ENCODE results near the gene PGM1.

DNA sequence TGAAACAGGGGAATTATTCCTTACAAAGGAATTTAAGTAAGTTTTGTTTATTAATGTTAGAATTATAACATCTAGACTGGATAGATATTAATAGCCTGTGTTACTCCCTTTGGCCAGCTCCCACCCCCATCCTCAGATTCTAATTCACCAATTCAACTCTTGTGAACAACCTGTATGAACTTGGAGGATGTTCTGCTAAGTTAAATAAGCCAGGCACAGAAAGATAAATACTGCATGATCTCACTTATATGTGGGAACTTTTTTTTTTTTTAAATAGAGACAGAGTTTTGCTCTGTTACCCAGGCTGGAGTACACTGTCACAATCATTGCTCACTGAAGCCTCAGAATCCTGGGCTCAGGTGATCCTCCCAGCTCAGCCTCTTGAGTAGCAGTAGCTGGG lies 37.7 kb upstream of the PGM1 start:
- TF ChIP-seq, protein P1, sequence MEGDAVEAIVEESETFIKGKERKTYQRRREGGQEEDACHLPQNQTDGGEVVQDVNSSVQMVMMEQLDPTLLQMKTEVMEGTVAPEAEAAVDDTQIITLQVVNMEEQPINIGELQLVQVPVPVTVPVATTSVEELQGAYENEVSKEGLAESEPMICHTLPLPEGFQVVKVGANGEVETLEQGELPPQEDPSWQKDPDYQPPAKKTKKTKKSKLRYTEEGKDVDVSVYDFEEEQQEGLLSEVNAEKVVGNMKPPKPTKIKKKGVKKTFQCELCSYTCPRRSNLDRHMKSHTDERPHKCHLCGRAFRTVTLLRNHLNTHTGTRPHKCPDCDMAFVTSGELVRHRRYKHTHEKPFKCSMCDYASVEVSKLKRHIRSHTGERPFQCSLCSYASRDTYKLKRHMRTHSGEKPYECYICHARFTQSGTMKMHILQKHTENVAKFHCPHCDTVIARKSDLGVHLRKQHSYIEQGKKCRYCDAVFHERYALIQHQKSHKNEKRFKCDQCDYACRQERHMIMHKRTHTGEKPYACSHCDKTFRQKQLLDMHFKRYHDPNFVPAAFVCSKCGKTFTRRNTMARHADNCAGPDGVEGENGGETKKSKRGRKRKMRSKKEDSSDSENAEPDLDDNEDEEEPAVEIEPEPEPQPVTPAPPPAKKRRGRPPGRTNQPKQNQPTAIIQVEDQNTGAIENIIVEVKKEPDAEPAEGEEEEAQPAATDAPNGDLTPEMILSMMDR (IDR thresholded peaks at IDR 0.05; ENCODE audit: extremely low read depth in 1 of 2, insufficient read depth in 1 of 2, low read depth in 1 of 2, low read length in 2 of 2) = no peak
- TF ChIP-seq, protein P2, sequence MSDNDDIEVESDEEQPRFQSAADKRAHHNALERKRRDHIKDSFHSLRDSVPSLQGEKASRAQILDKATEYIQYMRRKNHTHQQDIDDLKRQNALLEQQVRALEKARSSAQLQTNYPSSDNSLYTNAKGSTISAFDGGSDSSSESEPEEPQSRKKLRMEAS (IDR thresholded peaks at IDR 0.05; ENCODE audit: insufficient read depth, insufficient read length) = no peak
- no peak for TF ChIP-seq EZH2 (IDR thresholded peaks at IDR 0.05; ENCODE audit: borderline replicate concordance, low read depth, low read length, severe bottlenecking)

Data from endothelial cell of umbilical vein (primary cell).